ENCODE measurements around the gene GMEB2. TPM values are rescaled to one million over a fixed set of nuclear protein-coding genes. Genes with fewer than 3 reads are reported as not detected.

The GMEB2 gene
- total RNA-seq, 1 experiment from 2014 or later = 10.4 TPM

DNA sequence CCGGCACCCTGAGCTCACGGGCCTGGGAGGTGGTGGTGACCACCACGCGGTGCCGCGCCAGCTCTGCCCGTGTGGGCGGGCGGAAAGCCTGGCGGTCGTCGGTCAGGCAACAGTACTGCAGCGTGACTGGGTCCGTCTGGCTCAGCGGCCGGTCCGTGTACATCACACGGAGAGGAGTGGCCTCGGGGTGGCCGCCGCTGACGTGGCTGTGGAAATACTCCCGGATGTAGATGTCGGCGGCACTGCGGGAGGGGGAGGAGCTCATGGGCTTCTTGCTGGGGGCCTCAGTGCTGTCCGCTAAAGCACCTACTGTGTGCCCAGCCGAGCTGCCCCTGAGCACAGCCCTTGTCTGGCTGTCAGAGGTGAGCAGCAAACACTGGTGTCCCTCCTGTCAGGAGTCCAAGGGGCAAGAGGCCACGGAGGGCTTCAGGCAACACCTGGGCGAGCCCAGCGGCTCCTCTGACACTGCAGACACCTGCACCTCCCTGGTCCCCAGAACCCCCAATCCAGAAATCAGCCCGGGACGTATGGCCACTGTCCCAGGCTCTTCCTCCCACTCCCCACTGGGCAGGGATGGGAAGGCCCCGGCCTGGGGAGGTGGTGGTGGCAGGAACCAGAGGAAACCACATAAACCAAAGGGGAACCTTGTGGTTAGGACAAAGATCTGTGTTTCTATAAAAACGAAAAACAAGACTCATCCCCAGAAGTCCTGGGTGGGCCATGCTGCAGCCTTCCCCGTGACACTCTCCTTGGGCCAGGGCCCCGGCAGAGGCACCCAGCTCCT lies 59.3 kb downstream of the GMEB2 start:
- Histone ChIP-seq H3K27me3 (replicated peaks) (no peaks in the 10 kb centered on the region), H3K4me3 (no peak overlapping the region), H3K27ac (no peak overlapping the region), H3K36me3 (peaks cover 46% of the 10 kb centered on the region), H3K9me3 (replicated peaks) (no peaks in the 10 kb centered on the region), H3K4me1 (replicated peaks) (no peaks in the 10 kb centered on the region)
- no peak for DNase-seq (ENCODE audit: low read depth in 1 of 2, low spot score in 2 of 2)

DNA sequence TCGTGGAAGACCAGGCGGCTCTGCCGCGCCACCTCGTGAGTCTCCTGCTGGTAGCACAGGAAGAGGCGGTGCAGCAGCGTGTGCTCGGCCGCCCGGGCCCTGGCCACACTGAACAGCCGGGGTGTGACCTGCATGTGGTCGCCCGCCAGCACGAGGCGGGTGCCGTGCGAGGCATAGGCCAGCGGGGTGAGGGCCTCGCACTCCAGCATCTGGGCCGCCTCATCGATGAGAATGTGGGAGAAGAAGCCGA lies 59.8 kb downstream of the GMEB2 start:
- H3K4me3 ChIP-seq = no peak overlapping the region
- H3K4me1 ChIP-seq (replicated peaks) = no peaks in the 10 kb centered on the region
- no peaks in the 10 kb centered on the region for H3K27me3 ChIP-seq (replicated peaks)
- H3K27ac ChIP-seq = no peak overlapping the region
- H3K36me3 ChIP-seq = peaks cover 44% of the 10 kb centered on the region
- no peaks in the 10 kb centered on the region for H3K9me3 ChIP-seq (replicated peaks)
- no peak for DNase-seq (ENCODE audit: low read depth in 1 of 2, low spot score in 2 of 2)

DNA sequence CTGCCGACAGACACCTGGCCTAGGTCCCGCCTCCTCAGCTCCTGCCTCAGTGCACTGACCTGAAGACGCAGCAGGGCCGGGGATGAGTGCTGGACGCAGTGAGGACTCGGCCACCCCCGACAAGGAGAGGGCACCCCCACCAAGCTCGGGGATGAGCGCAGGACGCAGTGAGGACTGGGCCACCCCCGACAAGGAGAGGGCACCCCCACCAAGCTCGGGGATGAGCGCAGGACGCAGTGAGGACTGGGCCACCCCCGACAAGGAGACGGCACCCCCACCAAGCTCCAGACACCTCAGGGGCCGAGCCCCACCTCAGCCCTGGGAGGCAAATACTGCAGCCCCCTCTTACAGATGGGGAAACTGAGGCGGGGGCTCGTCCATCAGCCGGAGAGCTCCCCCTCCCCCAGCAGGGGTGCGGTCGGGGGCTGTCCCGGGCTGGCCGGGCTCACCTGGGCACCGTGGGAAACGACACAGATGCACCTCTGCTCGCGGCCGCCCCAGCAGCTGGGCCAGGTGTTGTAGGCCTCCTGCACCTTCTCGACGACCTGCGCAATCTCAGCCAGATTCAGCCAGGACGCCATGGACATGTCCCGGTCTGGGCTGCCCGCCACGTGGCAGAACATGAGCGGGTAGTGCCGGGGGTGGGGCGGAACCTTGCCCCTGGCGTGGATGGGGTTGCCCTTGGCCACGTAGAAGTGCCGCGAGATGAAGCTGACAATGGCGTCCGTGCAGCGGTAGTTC lies 60.3 kb downstream of the GMEB2 start:
- Histone ChIP-seq H3K4me3 (no peak overlapping the region), H3K27me3 (replicated peaks) (no peaks in the 10 kb centered on the region), H3K27ac (no peak overlapping the region), H3K9me3 (replicated peaks) (no peaks in the 10 kb centered on the region), H3K4me1 (replicated peaks) (no peaks in the 10 kb centered on the region), H3K36me3 (peaks cover 44% of the 10 kb centered on the region)
- no peak for DNase-seq (ENCODE audit: low read depth in 1 of 2, low spot score in 2 of 2)

DNA sequence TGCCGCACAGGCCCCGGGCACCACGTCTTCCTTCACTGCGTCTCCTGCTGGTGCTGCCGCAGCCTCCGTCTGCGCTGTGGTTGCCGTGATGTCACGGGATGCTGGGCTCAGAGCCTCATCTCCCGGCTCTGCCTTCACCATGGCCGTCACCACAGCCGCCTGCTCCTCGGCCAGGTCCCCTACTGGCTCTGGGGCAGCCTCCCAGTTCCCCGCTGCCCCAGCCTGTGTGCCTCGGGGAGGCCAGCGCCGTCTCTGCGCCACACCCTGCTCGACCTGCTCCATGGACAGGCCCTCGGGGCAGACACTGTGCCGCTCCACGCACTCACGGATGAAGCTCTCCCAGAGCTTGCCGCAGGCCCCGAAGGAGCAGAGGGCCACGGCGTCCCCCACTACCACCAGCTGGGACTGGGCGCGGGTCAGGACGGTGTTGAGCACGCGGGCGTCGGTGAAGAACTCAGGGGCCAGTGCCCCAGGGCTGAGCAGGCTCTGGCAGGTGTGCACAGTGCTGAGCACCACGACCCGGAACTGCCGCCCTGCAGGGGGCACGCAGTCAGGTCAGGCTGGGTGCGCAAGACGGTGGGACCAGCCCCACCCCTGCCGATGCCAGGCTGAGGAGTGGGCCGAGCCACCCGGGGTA lies 61.1 kb downstream of the GMEB2 start:
- Histone ChIP-seq H3K9me3 (replicated peaks) (no peaks in the 10 kb centered on the region), H3K36me3 (peaks cover 50% of the 10 kb centered on the region), H3K27me3 (replicated peaks) (no peaks in the 10 kb centered on the region), H3K4me3 (no peak overlapping the region), H3K27ac (no peak overlapping the region), H3K4me1 (replicated peaks) (no peaks in the 10 kb centered on the region)
- no peak for DNase-seq (ENCODE audit: low read depth in 1 of 2, low spot score in 2 of 2)

DNA sequence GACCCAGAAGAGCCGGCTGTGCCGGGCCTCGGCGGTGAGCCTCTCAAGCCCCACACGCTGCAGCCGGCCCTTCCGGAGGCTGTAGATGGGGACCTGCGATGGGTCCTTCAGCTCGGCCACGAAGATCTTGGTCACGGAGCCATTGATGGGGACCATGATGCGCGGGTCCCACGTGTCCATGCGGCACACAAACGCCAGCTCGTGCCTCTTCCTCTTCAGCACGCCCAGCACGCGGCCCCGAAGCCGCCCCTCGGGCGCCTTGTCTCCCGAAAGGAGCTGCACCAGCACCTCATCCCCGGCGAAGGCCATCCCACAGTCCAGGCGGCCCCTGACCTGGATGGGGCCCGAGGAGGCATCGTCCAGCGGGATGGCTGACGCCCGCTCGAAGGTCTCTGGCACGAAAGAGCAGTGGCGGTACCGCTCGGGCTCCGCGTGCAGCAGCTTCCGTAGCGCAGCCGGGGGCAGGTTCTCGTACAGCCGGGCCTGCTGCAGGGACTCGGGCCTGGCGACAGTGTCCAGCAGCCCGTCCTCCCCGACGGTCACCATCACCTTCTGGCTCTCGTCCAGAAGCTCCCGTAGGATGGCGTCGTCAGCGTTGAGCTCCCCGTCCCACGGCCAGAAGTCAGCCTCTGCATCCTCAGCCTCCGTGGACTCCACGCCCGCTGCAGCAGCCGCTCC lies 61.7 kb downstream of the GMEB2 start:
- Histone ChIP-seq H3K36me3 (peaks cover 53% of the 10 kb centered on the region), H3K4me3 (no peak overlapping the region), H3K27me3 (replicated peaks) (no peaks in the 10 kb centered on the region), H3K27ac (no peak overlapping the region), H3K4me1 (replicated peaks) (no peaks in the 10 kb centered on the region), H3K9me3 (replicated peaks) (no peaks in the 10 kb centered on the region)
- DNase-seq (ENCODE audit: low read depth in 1 of 2, low spot score in 2 of 2) = no peak

DNA sequence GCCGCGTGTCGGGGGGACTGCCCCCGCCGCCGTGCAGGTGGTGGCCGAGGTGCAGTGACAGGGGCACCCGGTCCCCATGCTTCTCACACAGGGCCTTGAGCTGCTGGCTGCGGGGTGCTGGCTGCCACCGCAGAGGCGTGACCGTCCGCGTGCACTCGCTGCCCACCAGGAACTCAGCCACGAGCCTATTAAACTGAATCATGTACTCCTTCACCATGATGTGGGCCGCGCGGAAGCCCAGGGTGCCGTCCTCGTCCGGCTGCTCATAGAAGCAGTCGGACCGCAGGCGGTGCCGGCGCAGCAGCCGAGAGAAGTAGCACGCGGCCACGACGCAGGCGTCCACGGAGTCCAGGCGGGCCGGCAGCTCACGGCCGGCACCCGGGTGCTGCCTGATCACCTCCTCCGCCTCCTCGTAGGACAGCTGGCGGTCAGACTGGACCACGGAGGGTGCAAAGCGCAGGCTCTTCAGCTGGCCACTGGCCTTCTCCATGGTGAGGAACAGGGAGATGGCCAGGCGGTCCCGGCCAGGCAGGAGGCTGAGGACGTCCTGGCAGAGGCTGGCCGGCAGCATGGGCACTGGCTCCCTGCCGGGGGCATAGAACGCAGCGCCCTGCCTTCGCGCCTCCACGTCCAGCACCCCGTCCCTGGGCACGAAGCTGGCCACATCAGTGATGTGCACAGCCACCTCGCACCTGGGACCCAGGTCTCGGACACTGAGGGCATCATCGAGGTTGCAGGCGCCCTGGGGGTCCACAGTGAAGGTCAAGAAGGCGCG lies 62.7 kb downstream of the GMEB2 start:
- no peaks in the 10 kb centered on the region for H3K9me3 ChIP-seq (replicated peaks)
- no peaks in the 10 kb centered on the region for H3K27me3 ChIP-seq (replicated peaks)
- peaks cover 57% of the 10 kb centered on the region for H3K36me3 ChIP-seq
- H3K4me1 ChIP-seq (replicated peaks) = no peaks in the 10 kb centered on the region
- no peak overlapping the region for H3K27ac ChIP-seq
- DNase-seq (ENCODE audit: low read depth in 1 of 2, low spot score in 2 of 2) = no peak
- H3K4me3 ChIP-seq = no peak overlapping the region

DNA sequence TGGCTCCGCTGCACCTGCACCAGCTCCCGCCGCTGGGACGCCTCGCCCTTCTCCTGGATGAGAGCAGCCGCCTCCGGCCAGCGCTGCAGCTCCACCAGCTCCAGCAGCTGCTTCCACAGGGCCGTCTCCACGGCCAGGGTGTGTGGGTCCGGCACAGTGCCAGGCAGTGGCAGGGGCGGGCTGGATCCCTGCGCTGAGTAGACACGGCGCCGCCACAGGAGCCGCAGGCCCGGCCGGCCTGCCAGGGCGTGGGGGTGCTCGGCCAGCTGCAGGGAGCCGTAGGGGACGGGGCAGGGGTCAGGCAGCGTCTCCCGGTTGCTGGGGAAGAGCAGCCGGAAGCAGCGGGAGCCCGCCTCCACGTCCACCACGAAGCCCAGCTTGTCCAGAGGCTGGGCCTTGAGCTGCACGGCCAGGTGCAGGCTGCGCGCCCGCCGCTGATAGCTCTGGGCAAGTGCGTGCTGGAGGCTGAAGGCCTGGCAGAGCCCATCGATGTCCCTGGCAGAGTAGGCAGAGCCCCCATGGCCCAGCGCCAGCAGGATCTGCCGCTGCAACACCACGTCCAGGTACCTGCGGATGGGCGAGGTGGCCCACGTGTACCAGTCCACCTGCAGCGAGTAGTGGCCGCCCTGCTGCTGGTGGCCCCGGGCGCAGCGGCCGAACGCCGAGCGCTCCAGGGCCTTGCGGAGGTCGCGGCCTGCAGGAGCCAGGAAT lies 63.5 kb downstream of the GMEB2 start:
- Histone ChIP-seq H3K36me3 (peaks cover 54% of the 10 kb centered on the region), H3K4me1 (replicated peaks) (no peaks in the 10 kb centered on the region), H3K27me3 (replicated peaks) (no peaks in the 10 kb centered on the region), H3K9me3 (replicated peaks) (no peaks in the 10 kb centered on the region), H3K27ac (no peak overlapping the region), H3K4me3 (no peak overlapping the region)
- no peak for DNase-seq (ENCODE audit: low read depth in 1 of 2, low spot score in 2 of 2)

DNA sequence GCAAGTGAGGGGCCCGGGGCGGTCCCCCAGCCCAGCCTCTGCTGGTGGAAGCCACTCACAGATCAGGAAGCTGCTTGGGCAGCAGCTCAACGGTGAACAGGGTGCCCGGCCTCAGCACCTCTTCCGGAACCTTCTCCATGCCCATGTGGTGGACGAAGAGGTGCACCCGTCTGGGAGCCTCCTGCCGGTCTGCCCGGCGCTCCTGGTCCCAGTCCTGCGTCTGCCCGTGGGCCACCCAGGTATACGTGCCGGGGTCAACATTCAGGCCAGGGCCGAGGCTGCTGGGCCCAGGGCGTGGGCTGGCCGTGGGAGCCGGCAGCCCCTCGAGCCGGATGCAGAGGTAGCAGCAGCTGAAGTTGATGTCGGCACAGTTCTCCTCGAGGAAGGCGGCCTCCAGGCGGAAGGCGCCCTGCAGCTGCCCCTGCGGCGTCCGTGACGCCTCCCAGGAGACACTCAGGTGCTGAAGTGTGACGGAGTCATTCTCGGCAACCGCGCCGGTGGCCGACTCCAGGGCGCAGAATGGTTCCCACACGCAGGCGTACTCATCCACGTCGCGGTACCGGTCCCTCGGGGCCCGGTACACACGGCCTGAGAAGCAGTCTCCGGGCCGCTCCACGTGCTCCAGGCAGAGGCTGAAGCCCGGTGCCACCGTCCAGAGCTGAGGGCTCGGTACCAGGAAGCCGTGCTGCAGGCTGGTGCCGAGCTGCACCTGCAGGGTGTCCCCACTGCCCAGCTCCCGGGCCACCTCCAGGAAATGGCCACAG lies 64.3 kb downstream of the GMEB2 start:
- peaks cover 53% of the 10 kb centered on the region for H3K36me3 ChIP-seq

DNA sequence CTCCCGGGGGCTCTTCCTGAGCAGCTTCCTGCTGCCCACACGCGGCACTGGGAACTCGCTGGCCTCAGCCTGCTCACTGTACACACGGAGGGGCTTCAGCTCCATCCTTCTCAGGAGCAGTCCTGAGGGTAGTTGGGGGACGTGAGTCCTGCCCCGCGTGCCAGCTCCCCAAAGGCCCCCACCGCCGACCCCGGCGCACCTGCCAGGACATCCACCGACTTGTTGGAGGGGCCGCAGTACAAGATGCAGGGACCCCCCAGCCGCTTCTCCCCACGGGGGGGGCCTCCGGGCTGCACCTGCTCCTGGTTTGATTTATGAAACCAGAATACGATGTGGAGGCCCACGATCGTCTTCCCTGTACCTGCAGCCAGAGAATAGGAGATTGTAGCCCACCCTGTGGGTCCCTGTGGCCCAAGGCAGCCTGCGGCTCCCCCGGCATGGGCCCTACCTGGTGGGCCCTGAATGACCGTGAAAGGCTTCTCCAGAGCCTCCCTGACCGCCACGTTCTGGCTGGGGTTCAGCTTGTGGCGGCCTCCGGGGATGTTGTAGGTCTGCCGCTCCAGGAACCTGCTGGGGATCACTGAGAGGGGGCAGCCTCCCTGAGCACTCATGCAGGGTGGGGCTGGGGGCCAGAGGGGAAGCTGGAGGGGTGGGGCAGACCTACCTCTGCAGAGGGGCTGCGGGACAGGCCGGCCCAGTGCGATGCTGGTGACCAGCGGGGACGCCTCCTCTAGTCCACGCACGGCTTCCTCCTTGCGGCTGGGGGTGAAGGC lies 65.1 kb downstream of the GMEB2 start:
- Histone ChIP-seq H3K27ac (no peak overlapping the region), H3K4me1 (replicated peaks) (no peaks in the 10 kb centered on the region), H3K4me3 (no peak overlapping the region), H3K27me3 (replicated peaks) (no peaks in the 10 kb centered on the region), H3K9me3 (replicated peaks) (no peaks in the 10 kb centered on the region), H3K36me3 (peaks cover 45% of the 10 kb centered on the region)
- DNase-seq (ENCODE audit: low read depth in 1 of 2, low spot score in 2 of 2) = no peak

More for the DNA sequence above, 64.3 kb downstream of the GMEB2 start:
- Histone ChIP-seq H3K27me3 (replicated peaks) (no peaks in the 10 kb centered on the region), H3K9me3 (replicated peaks) (no peaks in the 10 kb centered on the region), H3K4me3 (no peak overlapping the region), H3K4me1 (replicated peaks) (no peaks in the 10 kb centered on the region), H3K27ac (no peak overlapping the region)
- no peak for DNase-seq (ENCODE audit: low read depth in 1 of 2, low spot score in 2 of 2)

DNA sequence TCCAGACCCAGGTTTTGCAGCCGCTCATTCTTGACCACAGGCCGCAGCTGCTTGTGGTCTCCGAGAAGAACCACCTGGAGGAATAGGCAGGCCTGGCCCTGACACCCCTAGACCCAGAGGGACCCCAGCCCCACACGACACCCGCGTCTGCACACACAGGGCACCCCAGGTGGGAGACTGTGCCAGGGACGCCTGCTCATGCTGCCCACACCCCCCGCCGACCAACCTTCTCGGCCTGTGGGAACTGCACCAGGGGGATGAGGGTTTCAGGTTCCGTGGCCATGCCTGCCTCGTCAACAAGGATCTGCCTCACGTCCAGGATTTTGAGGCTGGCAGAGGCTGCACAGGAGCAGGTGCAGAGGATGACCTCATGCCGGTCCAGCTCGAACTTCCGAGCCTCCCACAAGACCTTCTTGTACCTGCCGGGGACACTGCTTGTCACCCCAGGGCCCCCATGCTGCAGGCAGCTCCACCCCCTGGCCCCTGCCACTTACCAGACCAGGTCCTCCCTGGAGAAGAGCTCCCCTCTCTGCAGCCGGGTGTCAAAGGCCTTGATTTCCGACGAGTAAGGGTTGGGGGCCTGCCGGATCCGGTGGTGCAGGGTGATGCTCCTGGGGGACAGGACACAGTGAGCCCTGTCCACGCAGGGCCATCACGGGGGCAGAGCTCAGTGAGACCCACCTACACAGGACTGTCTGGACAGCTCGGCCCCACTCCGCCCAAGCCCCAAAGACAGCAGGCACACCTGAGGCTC lies 65.9 kb downstream of the GMEB2 start:
- H3K9me3 ChIP-seq (replicated peaks) = no peaks in the 10 kb centered on the region
- no peaks in the 10 kb centered on the region for H3K27me3 ChIP-seq (replicated peaks)
- no peaks in the 10 kb centered on the region for H3K4me1 ChIP-seq (replicated peaks)
- no peak overlapping the region for H3K4me3 ChIP-seq
- H3K36me3 ChIP-seq = peaks cover 43% of the 10 kb centered on the region
- no peak overlapping the region for H3K27ac ChIP-seq
- no peak for DNase-seq (ENCODE audit: low read depth in 1 of 2, low spot score in 2 of 2)

DNA sequence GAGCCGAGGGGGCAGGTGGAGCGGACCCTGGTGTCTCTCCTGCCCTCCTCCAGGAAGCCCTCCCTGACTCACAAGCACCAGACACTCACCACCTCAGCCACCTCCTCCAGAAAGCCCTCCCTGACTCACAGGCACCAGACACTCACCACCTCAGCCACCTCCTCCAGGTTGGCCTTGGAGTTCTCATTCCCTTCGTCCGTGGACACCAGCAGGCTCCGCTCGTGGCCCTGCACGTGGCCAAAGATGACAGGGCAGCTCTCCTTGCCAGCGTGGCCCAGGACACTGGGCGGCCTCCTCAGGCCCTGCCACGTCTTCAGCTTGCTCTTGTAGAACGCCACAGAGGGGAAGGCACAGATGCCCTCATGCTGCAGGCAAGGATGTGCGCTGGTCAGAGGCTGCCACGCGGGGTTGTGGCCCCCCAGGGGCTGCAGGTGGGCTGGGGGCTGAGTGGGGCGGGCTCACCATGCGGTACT lies 66.5 kb downstream of the GMEB2 start:
- DNase-seq (ENCODE audit: low read depth in 1 of 2, low spot score in 2 of 2) = no peak
- H3K9me3 ChIP-seq (replicated peaks) = no peaks in the 10 kb centered on the region

More for the DNA sequence above, 66.5 kb downstream of the GMEB2 start:
- Histone ChIP-seq H3K27me3 (replicated peaks) (no peaks in the 10 kb centered on the region), H3K36me3 (peaks cover 39% of the 10 kb centered on the region), H3K27ac (no peak overlapping the region), H3K4me3 (no peak overlapping the region), H3K4me1 (replicated peaks) (no peaks in the 10 kb centered on the region)
